CD14-positive monocyte (primary cell): ENCODE measurements around the gene TRPM7. TPM values are rescaled to one million over a fixed set of nuclear protein-coding genes. Genes with fewer than 3 reads are reported as not detected.
A peak's percentile ranks its signal among the peaks of the same experiment; 100 is the strongest.

Source experiments
- DNase-seq, 3 donors: peaks; one replicate each; pipeline ENCODE4 v3.0.0-alpha.2; 2011 to 2022
- H2AFZ ChIP-seq: 2 replicates; pipeline ENCODE4 v1.6.0; 2012; ENCODE audit warnings: mild to moderate bottlenecking, low read depth, low read length, inconsistent platforms; ENCODE audit not compliant: insufficient read depth, poor library complexity, severe bottlenecking
- H3K27ac ChIP-seq, 2 donors: 1 replicate in 1 of 2; 2 replicates in 1 of 2; pipeline ENCODE4 v1.5.1; 2012 to 2013; ENCODE audit warnings: low read length in 2 of 2, control low read depth in 1 of 2, inconsistent platforms in 1 of 2, low read depth in 1 of 2, mild to moderate bottlenecking in 1 of 2
- H3K27me3 ChIP-seq, 2 donors: one replicate each; pipeline versions ENCODE4 v1.6.0 to v1.6.1; 2011 to 2013; ENCODE audit warnings: low read length in 2 of 2; ENCODE audit not compliant: control insufficient read depth in 2 of 2, insufficient read depth in 2 of 2
- H3K36me3 ChIP-seq, 2 donors: replicated peaks in 1 of 2; 1 replicate in 1 of 2; 2 replicates in 1 of 2; pipeline versions ENCODE4 v1.5.1 to v1.6.1; 2012 to 2013; ENCODE audit warnings: low read length in 2 of 2, control low read depth in 1 of 2, inconsistent platforms in 1 of 2, mild to moderate bottlenecking in 1 of 2; ENCODE audit not compliant: insufficient read depth in 2 of 2, control insufficient read depth in 1 of 2
- H3K4me1 ChIP-seq, 2 donors: 1 replicate in 1 of 2; 2 replicates in 1 of 2; pipeline versions ENCODE4 v1.5.1 to v1.6.1; 2012 to 2013; ENCODE audit warnings: low read length in 2 of 2, control low read depth in 1 of 2, inconsistent platforms in 1 of 2, mild to moderate bottlenecking in 1 of 2, moderate library complexity in 1 of 2; ENCODE audit not compliant: insufficient read depth in 2 of 2, control insufficient read depth in 1 of 2
- H3K4me2 ChIP-seq: replicated peaks from 2 replicates; pipeline ENCODE3; 2012; ENCODE audit warnings: low read length, moderate library complexity, mild to moderate bottlenecking; ENCODE audit not compliant: poor library complexity, severe bottlenecking; ENCODE audit errors: extremely low read depth
- H3K4me3 ChIP-seq, 3 experiments: fragments of 200-600 bp in 1 of 3; sonication (generic) in 1 of 3; replicated peaks in 1 of 3; 1 replicate in 2 of 3; 2 replicates in 1 of 3; pipeline ENCODE4 v1.5.1; 2011 to 2013; ENCODE audit warnings: low read length in 3 of 3, mild to moderate bottlenecking in 3 of 3, control low read depth in 2 of 3, low read depth in 2 of 3, inconsistent platforms in 1 of 3, moderate library complexity in 1 of 3
- H3K79me2 ChIP-seq: 2 replicates; pipeline ENCODE4 v1.6.0; 2012; ENCODE audit warnings: mild to moderate bottlenecking, control low read depth, inconsistent platforms, low read length, moderate library complexity; ENCODE audit not compliant: insufficient read depth
- H3K9ac ChIP-seq: 2 replicates; pipeline ENCODE4 v1.6.0; 2017; ENCODE audit warnings: low read length, mild to moderate bottlenecking; ENCODE audit not compliant: insufficient read depth, poor library complexity, severe bottlenecking
- H3K9me3 ChIP-seq, 2 donors: replicated peaks in 1 of 2; 1 replicate in 1 of 2; 2 replicates in 1 of 2; pipeline versions ENCODE4 v1.5.1 to v1.6.1; 2012 to 2013; ENCODE audit warnings: low read length in 2 of 2, control low read depth in 1 of 2; ENCODE audit not compliant: control insufficient read depth in 1 of 2, insufficient read depth in 1 of 2
- H4K20me1 ChIP-seq: 2 replicates; pipeline ENCODE4 v1.6.0; 2012; ENCODE audit warnings: mild to moderate bottlenecking, low read length, control low read depth, moderate library complexity; ENCODE audit not compliant: insufficient read depth
- H3K27ac Mint-ChIP-seq, 7 donors: one replicate each; pipeline ENCODE4 v1.8.0; 2020; ENCODE audit warnings: mild to moderate bottlenecking in 7 of 7, mixed read lengths in 7 of 7, moderate library complexity in 6 of 7, inconsistent platforms in 2 of 7
- H3K27me3 Mint-ChIP-seq, 3 donors: one replicate each; pipeline ENCODE4 v1.8.0; 2021 to 2022; ENCODE audit warnings: low read depth in 3 of 3, mild to moderate bottlenecking in 3 of 3, mixed read lengths in 3 of 3, moderate library complexity in 3 of 3, inconsistent platforms in 1 of 3
- H3K36me3 Mint-ChIP-seq, 2 donors: one replicate each; pipeline ENCODE4 v1.8.0; 2020; ENCODE audit warnings: mixed read lengths in 2 of 2, inconsistent platforms in 1 of 2, mild to moderate bottlenecking in 1 of 2
- H3K4me1 Mint-ChIP-seq: one replicate; pipeline ENCODE4 v1.8.0; 2020; ENCODE audit warnings: mild to moderate bottlenecking, mixed read lengths
- H3K4me3 Mint-ChIP-seq, 2 donors: one replicate each; pipeline ENCODE4 v1.8.0; 2020; ENCODE audit warnings: mild to moderate bottlenecking in 2 of 2, mixed read lengths in 2 of 2, moderate library complexity in 1 of 2
- H3K9me3 Mint-ChIP-seq, 7 donors: one replicate each; pipeline ENCODE4 v1.8.0; 2020 to 2022; ENCODE audit warnings: mixed read lengths in 7 of 7, mild to moderate bottlenecking in 6 of 7, moderate library complexity in 6 of 7, inconsistent platforms in 2 of 7
- CTCF ChIP-seq: fragments of 200-600 bp; IDR thresholded peaks from one replicate; pipeline ENCODE4 v1.8.0; 2022; ENCODE audit warnings: antibody characterized with exemption, mild to moderate bottlenecking
- WGBS: methylation state at CpG from one replicate; pipeline ENCODE4 v1.1.5; 2013; ENCODE audit warnings: missing lambda C conversion rate; ENCODE audit not compliant: insufficient coverage; 5-methylcytosine and 5-hydroxymethylcytosine counted together
- intact Hi-C, 2 donors: fragments of 100-400 bp; cut with micrococcal nuclease; formaldehyde crosslinking; loops; one replicate each; pipeline versions ENCODE4 v1.15.0 to v1.15.1; 2023
- polyA plus RNA-seq, 3 donors: library from polyadenylated mRNA; depleted of rRNA in 1 of 3; unstranded in 2 of 3; stranded (reverse) in 1 of 3; fragments of 300-500 nt in 2 of 3; fragments of >200 nt in 1 of 3; fragmentation: Illumina TruSeq in 2 of 3; gene quantifications; 1 replicate in 2 of 3; 2 replicates in 1 of 3; pipeline ENCODE4 v1.2.3, GENCODE V29; 2012 to 2021

Gene TRPM7
- polyA plus RNA-seq, 3 donors, result 5.5 to 22.4 (median 8.1) TPM

GRCh38 chr15:50653156-50653743 is 33.3 kb downstream of the TRPM7 start:
- Histone ChIP-seq H3K79me2 (peaks cover 11% of the 10 kb centered on the region), H3K27me3 (no peaks in the 10 kb centered on the region), H3K9me3 (no peaks in the 10 kb centered on the region), H4K20me1 (peaks cover 14% of the 10 kb centered on the region), H3K4me3 (no peak overlapping the region), H3K4me1 (no peaks in the 10 kb centered on the region), H3K4me2 (no peak overlapping the region), H2AFZ (no peak overlapping the region), H3K9ac (no peak overlapping the region), H3K27ac (no peak overlapping the region), H3K36me3 (peaks cover 70 to 98% of the 10 kb centered on the region in 2 donors)
- no peak for DNase-seq
- Mint-ChIP-seq H3K27me3 (no peaks in the 10 kb centered on the region), H3K4me1 (no peaks in the 10 kb centered on the region), H3K27ac (peak overlapping the region in 1 of 7 donors; percentile 59), H3K4me3 (no peak overlapping the region), H3K36me3 (peaks cover 71 to 94% of the 10 kb centered on the region in 2 donors), H3K9me3 (no peaks in the 10 kb centered on the region)
- intact Hi-C loops, result no loop called here
- TF ChIP-seq CTCF, result no peak
- 100% methylated on average over 2 of the region's 6 CpGs for WGBS

GRCh38 chr15:50652671-50653070 is 33.9 kb downstream of the TRPM7 start:
- Mint-ChIP-seq H3K4me3 (no peak overlapping the region), H3K27ac (peak overlapping the region in 2 of 7 donors; percentile 21 to 22), H3K4me1 (no peaks in the 10 kb centered on the region), H3K36me3 (peaks cover 74 to 94% of the 10 kb centered on the region in 2 donors), H3K9me3 (no peaks in the 10 kb centered on the region), H3K27me3 (no peaks in the 10 kb centered on the region)
- Histone ChIP-seq H3K9me3 (no peaks in the 10 kb centered on the region), H3K4me1 (no peaks in the 10 kb centered on the region), H2AFZ (no peak overlapping the region), H3K27me3 (no peaks in the 10 kb centered on the region), H3K9ac (no peak overlapping the region), H3K4me3 (no peak overlapping the region), H3K27ac (peak overlapping the region in 1 of 2 donors; percentile 17), H3K36me3 (peaks cover 76 to 98% of the 10 kb centered on the region in 2 donors), H4K20me1 (peaks cover 14% of the 10 kb centered on the region), H3K79me2 (peaks cover 11% of the 10 kb centered on the region), H3K4me2 (no peak overlapping the region)
- WGBS, result no CpG with 5 or more reads among the region's 3 CpGs
- no peak for DNase-seq
- TF ChIP-seq CTCF, result no peak
- intact Hi-C loops, result no loop called here
